ENCODE results near the gene GDF2.

- TF ChIP-seq EZH2 (IDR thresholded peaks at IDR 0.05; ENCODE audit: insufficient read depth, poor library complexity, severe bottlenecking) (no peak), EZH2phosphoT487 (IDR thresholded peaks at IDR 0.05; ENCODE audit: insufficient read depth, low read depth) (no peak)
These were observed 47.1 kb downstream of the GDF2 start for GRCh38 chr10:47369251-47369894.

All from GM23248 (cell line).